AG04449 (cell line): ENCODE measurements around the gene MYCN.
"Not testable (repeated sequence)": the region's sequence is repeated elsewhere in the genome, so short reads cannot be mapped to it uniquely, and the experiment has no call there.

ENCODE experiments used
- CTCF ChIA-PET: fragments of 350-600 bp; formaldehyde crosslinking; extraction: SDS; loops from one replicate; lab custom pipeline; 2021; ENCODE audit warnings: antibody characterized with exemption; lab: Yijun Ruan, JAX
- POLR2A ChIA-PET: fragments of 400-600, 350-600 bp; formaldehyde crosslinking; extraction: SDS; loops from one replicate; lab custom pipeline; 2020; ENCODE audit warnings: antibody characterized with exemption, inconsistent platforms; lab: Yijun Ruan, JAX
- DNase-seq: peaks from one replicate; pipeline ENCODE4 v3.0.0-alpha.2; 2010; ENCODE audit warnings: low read depth, low spot score
- H3K4me3 ChIP-seq: 2 replicates; pipeline ENCODE4 v1.5.1; 2011; ENCODE audit warnings: low read depth, mild to moderate bottlenecking, control low read depth, low read length
- CTCF ChIP-seq: IDR thresholded peaks from one replicate; pipeline ENCODE4 v1.5.1; 2011; ENCODE audit warnings: mild to moderate bottlenecking, moderate library complexity, low read length, control low read depth, inconsistent platforms; ENCODE audit not compliant: insufficient read depth; ENCODE audit errors: missing control alignments

Gene MYCN

GRCh38 chr2:15956751-15957736 lies 16.7 kb downstream of the MYCN start:
- ChIA-PET POLR2A (no interaction called here), CTCF (no interaction called here)
- H3K4me3 ChIP-seq, result no peak overlapping the region
- no peak for DNase-seq
- no peak for TF ChIP-seq CTCF

- no peak for DNase-seq
- TF ChIP-seq CTCF, result no peak
- CTCF ChIA-PET, result no interaction called here
- POLR2A ChIA-PET, result no interaction called here
- no peak overlapping the region for H3K4me3 ChIP-seq
These were observed 17.7 kb downstream of the MYCN start for GRCh38 chr2:15957881-15958713.

GRCh38 chr2:15959331-15960153 lies 19.2 kb downstream of the MYCN start:
- DNase-seq, result no peak
- no peak for TF ChIP-seq CTCF
- ChIA-PET POLR2A (no interaction called here), CTCF (no interaction called here)
- H3K4me3 ChIP-seq, result no peak overlapping the region

GRCh38 chr2:15960154-15960520 lies 19.8 kb downstream of the MYCN start:
- CTCF ChIA-PET, H3K4me3 ChIP-seq, DNase-seq, POLR2A ChIA-PET: not testable (repeated sequence)

- H3K4me3 ChIP-seq, POLR2A ChIA-PET, DNase-seq, CTCF ChIA-PET: not testable (repeated sequence)
These were observed 23.0 kb downstream of the MYCN start for GRCh38 chr2:15963109-15963976.

- DNase-seq, result no peak
- H3K4me3 ChIP-seq, result no peak overlapping the region
- ChIA-PET POLR2A (no interaction called here), CTCF (no interaction called here)
- TF ChIP-seq CTCF, result no peak
These were observed 23.8 kb downstream of the MYCN start for GRCh38 chr2:15963977-15964670.
